A549 (cell line): ENCODE results near the gene ST6GAL1. TPM values are rescaled to one million over a fixed set of nuclear protein-coding genes. Genes with fewer than 3 reads are reported as not detected.
"Not testable (repeated sequence)": the region's sequence is repeated elsewhere in the genome, so short reads cannot be mapped to it uniquely, and the experiment has no call there.

Experiments used
- ATAC-seq, 2 experiments: fragments of 200-7000 bp in 1 of 2; fragments of >200 bp in 1 of 2; cut with Nextera tagmentation in 1 of 2; cut with Tn5 transposase in 1 of 2; 3 replicates each; pipeline versions ENCODE4 v1.8.0 to v1.9.1; 2018 to 2020; ENCODE audit warnings: mild to moderate bottlenecking in 1 of 2, moderate library complexity in 1 of 2
- CTCF ChIA-PET: fragments of 300-600 bp; sonication (Branson Sonifier 250); formaldehyde crosslinking; extraction: SDS; loops from one replicate; lab custom pipeline; 2021; ENCODE audit warnings: antibody characterized with exemption, inconsistent platforms; lab: Yijun Ruan, JAX
- POLR2A ChIA-PET: fragments of 350-600 bp; formaldehyde crosslinking; extraction: SDS; loops from one replicate; lab custom pipeline; 2021; ENCODE audit warnings: antibody characterized with exemption, inconsistent platforms; lab: Yijun Ruan, JAX
- DNase-seq, 2 experiments: peaks; one replicate each; pipeline versions ENCODE4 v3.0.0 to v3.0.0-alpha.2; 2011 to 2016; ENCODE audit warnings: low read depth in 1 of 2, low spot score in 1 of 2
- FAIRE-seq: peaks from 2 replicates; lab custom pipeline; 2011; peaks lifted over from hg19 to GRCh38; lab: Jason Lieb, UNC
- H3K27ac ChIP-seq, 2 experiments: fragments of >200 bp; sonication (Bioruptor Twin); formaldehyde crosslinking; 3 replicates each; pipeline ENCODE4 v1.5.1; 2016 to 2017
- H3K4me1 ChIP-seq: fragments of >200 bp; sonication (Bioruptor Twin); formaldehyde crosslinking; 3 replicates; pipeline ENCODE4 v1.6.1; 2016
- H3K4me2 ChIP-seq: fragments of >200 bp; sonication (Bioruptor Twin); formaldehyde crosslinking; 3 replicates; pipeline ENCODE4 v1.6.1; 2016
- H3K4me3 ChIP-seq: fragments of >200 bp; sonication (Bioruptor Twin); formaldehyde crosslinking; 3 replicates; pipeline ENCODE4 v1.5.1; 2016
- H3K9me3 ChIP-seq: fragments of >200 bp; sonication (Bioruptor Twin); formaldehyde crosslinking; 3 replicates; pipeline ENCODE4 v1.6.1; 2016
- BHLHE40 ChIP-seq: IDR thresholded peaks from 2 replicates; pipeline ENCODE4 v1.6.1; 2012; ENCODE audit warnings: low read depth, low read length, inconsistent platforms
- CBX2 ChIP-seq: fragments of 200-600 bp; sonication (generic); IDR thresholded peaks from 2 replicates; pipeline ENCODE4 v1.6.1; 2016; ENCODE audit warnings: low read depth, mild to moderate bottlenecking, borderline replicate concordance
- CBX8 ChIP-seq: fragments of 200-600 bp; sonication (generic); IDR thresholded peaks from 2 replicates; pipeline ENCODE4 v1.6.1; 2016
- FOSB ChIP-seq: fragments of 250-450 bp; sonication (Bioruptor Pico); IDR thresholded peaks from 2 replicates; pipeline ENCODE4 v1.5.0; 2020; ENCODE audit warnings: mild to moderate bottlenecking, moderate library complexity
- HEYL ChIP-seq: fragments of 250-450 bp; sonication (Bioruptor Pico); IDR thresholded peaks from 2 replicates; pipeline ENCODE4 v1.8.0; 2021; ENCODE audit warnings: mild to moderate bottlenecking, moderate library complexity
- JUN ChIP-seq, 2 experiments: fragments of >200 bp; sonication (Bioruptor Twin); formaldehyde crosslinking; IDR thresholded peaks; 2 replicates in 1 of 2; 3 replicates in 1 of 2; pipeline ENCODE4 v1.6.1; 2016 to 2017
- MAFK ChIP-seq: fragments of 450-650 bp; IDR thresholded peaks from 2 replicates; pipeline ENCODE4 v1.6.1; 2014; ENCODE audit not compliant: partially characterized antibody
- NR3C1 ChIP-seq: fragments of >200 bp; sonication (Bioruptor Twin); formaldehyde crosslinking; IDR thresholded peaks from 3 replicates; pipeline ENCODE4 v1.6.1; 2017
- PHF8 ChIP-seq: fragments of 200-600 bp; sonication (generic); IDR thresholded peaks from 2 replicates; pipeline ENCODE4 v1.6.1; 2016; ENCODE audit warnings: low read depth, mild to moderate bottlenecking, antibody characterized with exemption, moderate library complexity, borderline replicate concordance
- POLR2A ChIP-seq: IDR thresholded peaks from 2 replicates; pipeline ENCODE4 v1.6.1; 2012; ENCODE audit warnings: mild to moderate bottlenecking, low read length
- POLR2AphosphoS2 ChIP-seq: conservative IDR thresholded peaks from 2 replicates; pipeline ENCODE4 v1.6.1; 2012; ENCODE audit warnings: low read length, improper control_type of control experiment, inconsistent platforms
- RARB ChIP-seq: fragments of 250-450 bp; sonication (Bioruptor Pico); IDR thresholded peaks from 2 replicates; pipeline ENCODE4 v1.8.0; 2021; ENCODE audit warnings: mild to moderate bottlenecking, moderate library complexity
- RCOR1 ChIP-seq: fragments of 150-350 bp; IDR thresholded peaks from 2 replicates; pipeline ENCODE4 v1.6.1; 2014; ENCODE audit warnings: antibody characterized with exemption, low read length, low read depth
- SMC3 ChIP-seq: fragments of >200 bp; sonication (Bioruptor Twin); formaldehyde crosslinking; IDR thresholded peaks from 3 replicates; pipeline ENCODE4 v1.6.1; 2018; ENCODE audit warnings: inconsistent platforms
- ZSCAN20 ChIP-seq: fragments of 250-450 bp; sonication (Bioruptor Pico); IDR thresholded peaks from 2 replicates; pipeline ENCODE4 v1.8.0; 2022; ENCODE audit warnings: mild to moderate bottlenecking, moderate library complexity
- WGBS: methylation state at CpG from one replicate; pipeline ENCODE4 v1.1.6; 2017; ENCODE audit errors: missing lambda C conversion rate; 5-methylcytosine and 5-hydroxymethylcytosine counted together
- polyA plus RNA-seq, 4 experiments: library from polyadenylated mRNA; depleted of rRNA in 3 of 4; stranded (reverse); fragments of >200 nt; fragmentation: RNase III in 1 of 4; extraction: RNeasy Plus Mini Kit Qiagen cat#74134 plus additional on column Dnase treatment in 1 of 4; gene quantifications; 2 replicates in 3 of 4; 3 replicates in 1 of 4; pipeline ENCODE4 v1.2.3, GENCODE V29; 2011 to 2017
- TF ChIP-seq, protein P1 (sequence below): IDR thresholded peaks from 2 replicates; pipeline ENCODE4 v1.6.1; 2012; ENCODE audit warnings: low read depth, borderline replicate concordance
- TF ChIP-seq, protein P2 (sequence below): fragments of >200 bp; sonication (Bioruptor Twin); formaldehyde crosslinking; IDR thresholded peaks from 3 replicates; pipeline ENCODE4 v1.6.1; 2016
- TF ChIP-seq, protein P3 (sequence below): fragments of 200-600 bp; sonication (generic); IDR thresholded peaks from 2 replicates; pipeline ENCODE4 v1.6.1; 2016; ENCODE audit warnings: antibody characterized with exemption, mild to moderate bottlenecking, moderate library complexity
- TF ChIP-seq, protein P4 (sequence below): fragments of 250-450 bp; sonication (Bioruptor Pico); IDR thresholded peaks from 2 replicates; pipeline ENCODE4 v1.5.0; 2021; ENCODE audit warnings: mild to moderate bottlenecking, moderate library complexity, borderline replicate concordance

Gene ST6GAL1
- polyA plus RNA-seq, 2 of the 4 experiments (the other 2 are of a cell fraction) = 3.9 to 6.5 TPM

DNA sequence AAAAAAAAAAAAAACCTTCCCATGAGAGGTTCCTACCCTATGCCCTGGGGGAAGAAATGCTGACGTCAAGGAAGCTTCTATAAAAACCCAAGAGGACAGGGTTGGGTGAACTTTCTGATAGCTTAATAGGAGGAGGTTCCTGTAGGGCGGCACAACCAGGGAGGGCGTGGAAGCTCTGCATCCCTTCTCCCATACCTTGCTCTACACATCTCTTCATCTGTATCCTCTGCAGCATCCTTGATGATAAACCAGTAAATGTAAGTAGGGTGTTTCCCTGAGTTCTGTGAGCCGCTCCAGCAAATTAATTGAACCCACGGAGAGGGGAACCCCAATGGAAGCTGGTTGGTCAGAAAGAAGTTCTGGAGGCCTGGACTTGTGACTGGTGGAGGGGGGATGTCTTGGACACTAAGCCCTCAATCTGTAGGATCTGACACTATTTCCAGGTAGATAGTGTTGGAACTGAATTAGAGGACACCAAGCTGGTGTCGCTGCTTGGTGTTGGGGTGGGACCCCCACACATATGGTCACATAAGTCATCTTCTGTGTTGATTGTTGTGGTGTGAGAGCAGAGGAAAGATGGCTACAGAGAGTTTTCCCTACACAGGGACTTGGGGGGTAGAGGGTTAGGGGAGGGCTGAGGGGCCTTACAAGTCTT lies 91.5 kb downstream of the ST6GAL1 start:
- ATAC-seq = no peak
- Histone ChIP-seq H3K4me2 (no peak overlapping the region), H3K4me3 (no peak overlapping the region), H3K27ac (no peak overlapping the region), H3K4me1 (no peaks in the 10 kb centered on the region), H3K9me3 (no peaks in the 10 kb centered on the region)
- no peak for FAIRE-seq
- ChIA-PET POLR2A (no interaction called here), CTCF (interaction anchor here (0.6 kb wide), 1 partner anchor 67 kb away, joined by 3 read pairs; no protein-coding TSS in a partner anchor)
- TF ChIP-seq HEYL (CRISPR knock-in tag) = no peak
- TF ChIP-seq, protein P1, sequence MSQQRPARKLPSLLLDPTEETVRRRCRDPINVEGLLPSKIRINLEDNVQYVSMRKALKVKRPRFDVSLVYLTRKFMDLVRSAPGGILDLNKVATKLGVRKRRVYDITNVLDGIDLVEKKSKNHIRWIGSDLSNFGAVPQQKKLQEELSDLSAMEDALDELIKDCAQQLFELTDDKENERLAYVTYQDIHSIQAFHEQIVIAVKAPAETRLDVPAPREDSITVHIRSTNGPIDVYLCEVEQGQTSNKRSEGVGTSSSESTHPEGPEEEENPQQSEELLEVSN = no peak
- TF ChIP-seq RARB (CRISPR knock-in tag) = no peak
- TF ChIP-seq, all 56 proteins: peak for 0
- DNase-seq = peak in 1 of 2 experiments; percentile 8
- WGBS = 82% methylated on average over 6 of the region's 6 CpGs

DNA sequence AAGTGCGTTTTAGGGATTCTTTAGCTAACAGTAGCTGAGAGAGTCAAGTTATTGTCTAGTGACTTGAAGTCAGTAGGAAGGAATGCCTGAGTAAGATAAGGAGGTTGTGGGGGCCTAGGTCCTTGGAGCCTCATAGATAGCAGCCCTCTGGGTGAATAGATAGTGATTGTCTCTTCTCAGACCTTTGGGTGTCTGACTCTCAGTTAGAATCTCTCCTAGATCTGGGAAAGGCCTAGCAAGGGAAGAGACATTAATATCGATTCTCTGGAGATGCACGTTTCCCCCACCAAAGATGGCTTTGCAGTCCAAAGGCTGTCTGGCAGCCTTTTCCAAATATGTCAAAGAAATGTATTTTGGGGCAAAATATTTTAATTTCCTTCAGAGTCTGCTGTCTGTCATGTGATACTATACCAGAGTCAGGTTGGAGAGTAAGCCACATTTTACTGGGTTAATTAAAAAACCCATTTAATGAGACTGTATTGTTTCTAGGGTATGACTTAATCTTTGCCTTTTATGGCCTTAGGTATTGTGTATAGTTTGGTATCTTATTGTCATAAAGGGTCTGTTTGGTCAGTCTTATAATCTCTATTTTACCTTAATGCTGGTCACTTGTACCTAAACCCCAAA lies 92.2 kb downstream of the ST6GAL1 start:
- Histone ChIP-seq H3K4me1 (no peaks in the 10 kb centered on the region), H3K4me3 (no peak overlapping the region), H3K9me3 (no peaks in the 10 kb centered on the region)
- WGBS = 83% methylated on average over 3 of the region's 3 CpGs
- no peak for TF ChIP-seq SMC3
- no peak for TF ChIP-seq MAFK
- no peak for TF ChIP-seq FOSB (CRISPR knock-in tag)
- no peak for TF ChIP-seq RCOR1
- TF ChIP-seq, protein P2, sequence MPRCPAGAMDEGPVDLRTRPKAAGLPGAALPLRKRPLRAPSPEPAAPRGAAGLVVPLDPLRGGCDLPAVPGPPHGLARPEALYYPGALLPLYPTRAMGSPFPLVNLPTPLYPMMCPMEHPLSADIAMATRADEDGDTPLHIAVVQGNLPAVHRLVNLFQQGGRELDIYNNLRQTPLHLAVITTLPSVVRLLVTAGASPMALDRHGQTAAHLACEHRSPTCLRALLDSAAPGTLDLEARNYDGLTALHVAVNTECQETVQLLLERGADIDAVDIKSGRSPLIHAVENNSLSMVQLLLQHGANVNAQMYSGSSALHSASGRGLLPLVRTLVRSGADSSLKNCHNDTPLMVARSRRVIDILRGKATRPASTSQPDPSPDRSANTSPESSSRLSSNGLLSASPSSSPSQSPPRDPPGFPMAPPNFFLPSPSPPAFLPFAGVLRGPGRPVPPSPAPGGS = no peak
- TF ChIP-seq PHF8 = no peak
- TF ChIP-seq BHLHE40 = no peak
- TF ChIP-seq, all 56 proteins: peak for 0
- DNase-seq (no peak), ATAC-seq (no peak), FAIRE-seq (no peak)
- no peak overlapping the region for H3K27ac ChIP-seq
- H3K4me2 ChIP-seq = no peak overlapping the region
- ChIA-PET POLR2A (no interaction called here), CTCF (no interaction called here)

DNA sequence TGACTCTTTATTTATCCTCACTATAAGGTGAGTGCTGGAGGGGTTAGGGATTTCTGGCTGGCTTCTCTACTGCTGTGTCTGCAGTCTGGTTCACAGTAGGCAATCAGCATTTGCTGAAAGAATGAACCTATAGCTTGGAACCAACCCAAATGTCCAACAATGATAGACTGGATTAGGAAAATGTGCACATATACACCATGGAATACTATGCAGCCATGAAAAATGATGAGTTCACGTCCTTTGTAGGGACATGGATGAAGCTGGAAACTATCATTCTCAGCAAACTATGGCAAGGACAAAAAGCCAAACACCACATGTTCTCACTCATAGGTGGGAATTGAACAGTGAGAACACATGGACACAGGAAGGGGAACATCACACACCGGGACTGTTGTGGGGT lies 93.0 kb downstream of the ST6GAL1 start:
- H3K4me3 ChIP-seq, FAIRE-seq, H3K4me1 ChIP-seq, H3K9me3 ChIP-seq, H3K4me2 ChIP-seq, POLR2A ChIA-PET, H3K27ac ChIP-seq, DNase-seq, ATAC-seq: not testable (repeated sequence)
- WGBS = 100% methylated on average over 1 of the region's 2 CpGs
- CTCF ChIA-PET = interaction anchor here (0.6 kb wide), 1 partner anchor 412 kb away, joined by 4 read pairs; no protein-coding TSS in a partner anchor

DNA sequence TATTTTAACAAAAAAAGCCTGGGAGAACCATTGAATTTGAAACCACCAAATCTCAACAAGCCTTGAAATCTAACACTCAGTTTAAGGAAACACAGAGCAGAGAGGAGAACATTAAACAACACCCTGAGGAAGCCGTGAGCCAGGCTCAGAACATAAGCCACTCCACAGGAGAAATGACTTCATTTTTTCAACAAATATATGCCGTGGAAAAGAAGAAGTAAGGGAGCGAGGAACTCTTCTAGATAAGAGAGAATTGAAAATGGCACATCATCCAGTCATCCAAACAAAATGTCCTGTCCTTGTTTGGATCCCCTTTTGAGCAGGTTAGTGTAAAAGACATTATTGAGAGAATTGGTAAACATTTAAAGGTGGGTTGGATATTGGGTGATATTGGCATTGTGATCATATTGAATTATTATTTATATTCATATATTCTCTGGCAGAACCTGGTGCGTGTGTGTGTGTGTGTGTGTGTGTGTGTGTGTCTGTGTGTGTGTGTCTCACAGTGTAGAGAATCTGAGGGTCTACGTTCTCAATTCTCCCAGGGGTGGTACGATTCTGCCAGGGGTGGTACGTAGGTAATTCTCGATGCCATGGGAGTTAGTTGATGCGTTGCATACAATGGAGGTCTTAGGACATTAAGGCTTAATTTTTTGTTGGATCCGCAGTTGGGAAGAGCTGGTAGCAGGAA lies 94.4 kb downstream of the ST6GAL1 start:
- 86% methylated on average over 10 of the region's 10 CpGs for WGBS
- Histone ChIP-seq H3K27ac (no peak overlapping the region), H3K4me1 (no peaks in the 10 kb centered on the region), H3K4me2 (no peak overlapping the region), H3K4me3 (no peak overlapping the region), H3K9me3 (no peaks in the 10 kb centered on the region)
- DNase-seq (no peak), ATAC-seq (no peak), FAIRE-seq (no peak)
- ChIA-PET POLR2A (no interaction called here), CTCF (no interaction called here)
- TF ChIP-seq RCOR1 = no peak
- TF ChIP-seq POLR2A = no peak
- TF ChIP-seq JUN (IDR thresholded peaks at IDR 0.05) = no peak
- TF ChIP-seq, protein P3, sequence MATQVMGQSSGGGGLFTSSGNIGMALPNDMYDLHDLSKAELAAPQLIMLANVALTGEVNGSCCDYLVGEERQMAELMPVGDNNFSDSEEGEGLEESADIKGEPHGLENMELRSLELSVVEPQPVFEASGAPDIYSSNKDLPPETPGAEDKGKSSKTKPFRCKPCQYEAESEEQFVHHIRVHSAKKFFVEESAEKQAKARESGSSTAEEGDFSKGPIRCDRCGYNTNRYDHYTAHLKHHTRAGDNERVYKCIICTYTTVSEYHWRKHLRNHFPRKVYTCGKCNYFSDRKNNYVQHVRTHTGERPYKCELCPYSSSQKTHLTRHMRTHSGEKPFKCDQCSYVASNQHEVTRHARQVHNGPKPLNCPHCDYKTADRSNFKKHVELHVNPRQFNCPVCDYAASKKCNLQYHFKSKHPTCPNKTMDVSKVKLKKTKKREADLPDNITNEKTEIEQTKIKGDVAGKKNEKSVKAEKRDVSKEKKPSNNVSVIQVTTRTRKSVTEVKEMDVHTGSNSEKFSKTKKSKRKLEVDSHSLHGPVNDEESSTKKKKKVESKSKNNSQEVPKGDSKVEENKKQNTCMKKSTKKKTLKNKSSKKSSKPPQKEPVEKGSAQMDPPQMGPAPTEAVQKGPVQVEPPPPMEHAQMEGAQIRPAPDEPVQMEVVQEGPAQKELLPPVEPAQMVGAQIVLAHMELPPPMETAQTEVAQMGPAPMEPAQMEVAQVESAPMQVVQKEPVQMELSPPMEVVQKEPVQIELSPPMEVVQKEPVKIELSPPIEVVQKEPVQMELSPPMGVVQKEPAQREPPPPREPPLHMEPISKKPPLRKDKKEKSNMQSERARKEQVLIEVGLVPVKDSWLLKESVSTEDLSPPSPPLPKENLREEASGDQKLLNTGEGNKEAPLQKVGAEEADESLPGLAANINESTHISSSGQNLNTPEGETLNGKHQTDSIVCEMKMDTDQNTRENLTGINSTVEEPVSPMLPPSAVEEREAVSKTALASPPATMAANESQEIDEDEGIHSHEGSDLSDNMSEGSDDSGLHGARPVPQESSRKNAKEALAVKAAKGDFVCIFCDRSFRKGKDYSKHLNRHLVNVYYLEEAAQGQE = no peak
- TF ChIP-seq, protein P4, sequence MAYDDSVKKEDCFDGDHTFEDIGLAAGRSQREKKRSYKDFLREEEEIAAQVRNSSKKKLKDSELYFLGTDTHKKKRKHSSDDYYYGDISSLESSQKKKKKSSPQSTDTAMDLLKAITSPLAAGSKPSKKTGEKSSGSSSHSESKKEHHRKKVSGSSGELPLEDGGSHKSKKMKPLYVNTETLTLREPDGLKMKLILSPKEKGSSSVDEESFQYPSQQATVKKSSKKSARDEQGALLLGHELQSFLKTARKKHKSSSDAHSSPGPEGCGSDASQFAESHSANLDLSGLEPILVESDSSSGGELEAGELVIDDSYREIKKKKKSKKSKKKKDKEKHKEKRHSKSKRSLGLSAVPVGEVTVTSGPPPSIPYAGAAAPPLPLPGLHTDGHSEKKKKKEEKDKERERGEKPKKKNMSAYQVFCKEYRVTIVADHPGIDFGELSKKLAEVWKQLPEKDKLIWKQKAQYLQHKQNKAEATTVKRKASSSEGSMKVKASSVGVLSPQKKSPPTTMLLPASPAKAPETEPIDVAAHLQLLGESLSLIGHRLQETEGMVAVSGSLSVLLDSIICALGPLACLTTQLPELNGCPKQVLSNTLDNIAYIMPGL (CRISPR knock-in tag) = no peak
- TF ChIP-seq POLR2AphosphoS2 = no peak
- TF ChIP-seq HEYL (CRISPR knock-in tag) = no peak
- TF ChIP-seq NR3C1 = no peak
- no peak for TF ChIP-seq BHLHE40
- no peak for TF ChIP-seq CBX2
- TF ChIP-seq, protein P2 = no peak
- no peak for TF ChIP-seq ZSCAN20
- TF ChIP-seq CBX8 = no peak
